GM12892 (cell line): ENCODE measurements around the gene PIN4.

Source experiments
- POLR2A ChIP-seq: IDR thresholded peaks from 2 replicates; pipeline ENCODE4 v1.6.1; 2011; ENCODE audit warnings: low read depth, low read length, control low read depth
- POLR2AphosphoS5 ChIP-seq: IDR thresholded peaks from 2 replicates; pipeline ENCODE4 v1.6.1; 2011; ENCODE audit warnings: low read depth, low read length, control low read depth
- TAF1 ChIP-seq: IDR thresholded peaks from 2 replicates; pipeline ENCODE4 v1.6.1; 2011; ENCODE audit warnings: low read depth, mild to moderate bottlenecking, control low read depth, low read length, borderline replicate concordance

GRCh38 chrX:72245461-72246089, 64.0 kb downstream of the PIN4 start:
- TF ChIP-seq POLR2A = no peak
- no peak for TF ChIP-seq POLR2AphosphoS5
- TF ChIP-seq TAF1 = no peak
